GM18499 (cell line): ENCODE data around the gene IRX1.

Experiments used
- ATAC-seq: cut with Tn5 transposase; IDR thresholded peaks from one replicate; pipeline ENCODE4 v1.9.1; 2021; ENCODE audit warnings: moderate number of reproducible peaks; ENCODE audit not compliant: insufficient read depth, unreplicated experiment

IRX1 gene

GRCh38 chr5:3595006-3595961, at the start of gene IRX1:
TSS of gene IRX1 (plus strand) at chr5:3595832. CDS start at chr5:3596106, 274 bp downstream.
- ATAC-seq = no peak

GRCh38 chr5:3546028-3546427, 49.6 kb upstream of the IRX1 start:
- ATAC-seq = no peak

DNA sequence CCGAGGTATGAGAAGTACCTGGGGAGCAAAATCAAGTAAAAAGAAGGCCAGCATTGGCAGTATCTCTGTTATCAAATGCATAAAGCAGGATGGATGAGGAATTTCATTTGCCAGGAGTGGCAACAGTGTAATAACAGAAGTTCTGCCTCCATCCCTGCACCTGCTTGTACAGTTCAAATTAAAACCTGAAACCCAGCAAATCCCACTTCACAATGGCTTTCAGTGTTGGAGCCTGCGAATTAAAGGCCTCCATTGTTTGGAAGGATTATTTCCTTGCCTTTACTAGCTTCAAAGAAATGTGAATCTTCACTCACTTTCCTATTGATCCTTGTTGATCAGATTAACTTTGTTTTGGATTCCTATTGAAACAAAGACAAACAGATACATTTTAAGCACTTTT, 31.5 kb upstream of the IRX1 start:
- no peak for ATAC-seq

- ATAC-seq = no peak
These were observed 30.7 kb upstream of the IRX1 start for GRCh38 chr5:3564827-3565518.

- ATAC-seq = no peak
These were observed 10.7 kb upstream of the IRX1 start for GRCh38 chr5:3584724-3585531.

DNA sequence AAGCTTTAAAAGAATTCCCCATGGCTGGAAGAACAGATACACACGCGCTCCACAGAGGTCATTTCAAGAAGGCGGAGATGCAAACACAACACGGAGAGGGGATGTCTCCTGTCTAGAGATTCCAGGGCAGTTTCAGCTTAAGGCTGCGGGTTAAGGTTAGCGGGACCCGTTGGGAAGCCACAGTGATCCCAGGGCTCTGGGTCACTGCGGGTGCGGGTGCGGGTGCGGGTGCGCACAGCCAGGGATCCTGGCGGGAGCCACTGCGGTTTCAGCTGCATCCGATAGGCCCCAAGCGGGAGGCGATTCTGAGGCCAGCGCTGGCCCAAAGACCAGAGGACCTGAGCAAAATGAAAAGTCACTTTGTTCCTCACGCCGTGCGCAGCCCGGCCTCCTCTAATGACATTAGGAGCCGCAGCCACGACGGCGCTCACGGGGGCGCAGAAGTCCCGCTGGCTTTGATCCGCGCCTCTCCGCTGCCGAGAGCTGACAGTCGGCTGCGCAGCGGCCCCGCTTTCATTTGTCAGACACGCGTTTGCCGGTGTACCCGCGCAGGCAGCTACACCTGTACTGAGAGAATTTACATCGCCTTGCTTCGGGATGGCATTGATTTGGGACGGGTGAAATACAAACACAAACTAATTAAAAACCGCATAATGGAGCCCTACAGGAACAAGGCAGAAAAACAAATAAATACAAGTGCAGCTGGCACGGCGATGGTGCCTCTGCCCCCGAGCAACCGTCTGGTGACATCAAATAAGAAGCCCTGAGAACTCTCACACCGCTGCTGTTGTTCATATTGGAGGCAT, 5.3 kb upstream of the IRX1 start:
- ATAC-seq = no peak

GRCh38 chr5:3590967-3591900, 4.4 kb upstream of the IRX1 start:
- no peak for ATAC-seq

GRCh38 chr5:3592298-3592697, 3.3 kb upstream of the IRX1 start:
- ATAC-seq = no peak

DNA sequence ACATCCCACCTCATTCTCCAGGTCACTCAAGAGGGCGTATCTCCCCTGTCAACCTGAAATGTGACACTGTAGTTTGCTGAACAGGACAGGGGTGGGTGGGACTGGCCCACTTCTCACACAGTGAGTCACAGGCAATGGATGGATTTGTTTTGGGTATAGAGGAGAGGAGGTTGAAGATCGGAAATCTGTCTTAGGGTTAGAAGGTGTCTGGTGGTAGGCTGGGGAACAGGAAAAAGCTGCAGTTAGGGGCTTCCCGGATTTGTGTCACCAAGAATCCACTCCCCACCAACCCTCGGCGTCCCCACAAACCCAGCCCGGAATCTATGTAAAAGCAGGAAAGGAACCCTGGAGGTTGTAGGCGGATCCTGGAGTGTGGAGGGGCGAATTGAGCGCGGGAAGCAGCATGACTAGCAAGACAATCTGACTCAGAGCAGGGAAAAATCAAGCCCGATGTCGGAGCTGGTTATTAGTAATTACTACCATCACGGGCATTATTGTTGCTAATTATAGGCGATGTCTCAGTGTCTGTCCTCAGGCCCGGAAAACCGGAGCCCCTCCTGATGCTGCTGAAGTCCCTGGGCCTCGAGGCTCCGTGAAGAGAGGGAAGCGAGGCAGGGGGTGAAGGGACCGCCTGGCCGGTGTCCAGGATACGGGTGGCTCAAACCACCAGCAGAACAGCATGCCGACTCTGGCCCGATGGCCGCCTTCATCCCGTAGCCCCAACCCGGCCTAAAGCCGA, 1.7 kb upstream of the IRX1 start:
- ATAC-seq = no peak

GRCh38 chr5:3594510-3595005, 1.1 kb upstream of the IRX1 start:
- no peak for ATAC-seq

DNA sequence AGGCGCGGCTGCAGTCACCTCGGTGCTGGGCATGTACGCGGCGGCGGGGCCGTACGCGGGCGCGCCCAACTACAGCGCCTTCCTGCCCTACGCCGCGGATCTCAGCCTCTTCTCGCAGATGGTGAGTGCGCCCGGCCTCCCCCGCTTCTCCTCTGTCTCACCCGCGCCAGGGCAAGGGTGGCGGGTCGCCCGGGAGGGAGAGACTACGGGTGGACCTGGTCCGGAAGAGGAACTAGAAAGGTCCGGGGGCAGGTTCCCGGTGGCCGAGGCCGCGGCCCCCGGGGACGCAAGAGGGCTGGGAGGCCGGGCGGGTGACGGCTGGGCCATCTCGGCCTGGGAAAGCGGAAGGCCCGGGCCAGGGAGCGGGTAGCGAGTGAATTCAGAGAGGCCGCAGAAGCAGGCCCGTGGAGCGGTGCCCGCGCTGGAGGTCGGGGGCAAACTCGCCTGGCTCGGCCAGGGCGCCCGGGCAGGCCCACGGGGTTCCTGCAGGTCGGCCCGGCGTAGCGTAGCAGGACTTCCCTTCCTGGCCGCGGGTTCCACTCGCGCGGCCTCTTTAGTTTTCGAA, 711 bp downstream of the IRX1 start:
- no peak for ATAC-seq

GRCh38 chr5:3596857-3597166, 1.2 kb downstream of the IRX1 start:
- ATAC-seq = no peak

GRCh38 chr5:3597167-3598007, 1.8 kb downstream of the IRX1 start:
- no peak for ATAC-seq

GRCh38 chr5:3598207-3598606, 2.6 kb downstream of the IRX1 start:
- ATAC-seq = no peak

- ATAC-seq = no peak
These were observed 3.2 kb downstream of the IRX1 start for GRCh38 chr5:3598769-3599211.

DNA sequence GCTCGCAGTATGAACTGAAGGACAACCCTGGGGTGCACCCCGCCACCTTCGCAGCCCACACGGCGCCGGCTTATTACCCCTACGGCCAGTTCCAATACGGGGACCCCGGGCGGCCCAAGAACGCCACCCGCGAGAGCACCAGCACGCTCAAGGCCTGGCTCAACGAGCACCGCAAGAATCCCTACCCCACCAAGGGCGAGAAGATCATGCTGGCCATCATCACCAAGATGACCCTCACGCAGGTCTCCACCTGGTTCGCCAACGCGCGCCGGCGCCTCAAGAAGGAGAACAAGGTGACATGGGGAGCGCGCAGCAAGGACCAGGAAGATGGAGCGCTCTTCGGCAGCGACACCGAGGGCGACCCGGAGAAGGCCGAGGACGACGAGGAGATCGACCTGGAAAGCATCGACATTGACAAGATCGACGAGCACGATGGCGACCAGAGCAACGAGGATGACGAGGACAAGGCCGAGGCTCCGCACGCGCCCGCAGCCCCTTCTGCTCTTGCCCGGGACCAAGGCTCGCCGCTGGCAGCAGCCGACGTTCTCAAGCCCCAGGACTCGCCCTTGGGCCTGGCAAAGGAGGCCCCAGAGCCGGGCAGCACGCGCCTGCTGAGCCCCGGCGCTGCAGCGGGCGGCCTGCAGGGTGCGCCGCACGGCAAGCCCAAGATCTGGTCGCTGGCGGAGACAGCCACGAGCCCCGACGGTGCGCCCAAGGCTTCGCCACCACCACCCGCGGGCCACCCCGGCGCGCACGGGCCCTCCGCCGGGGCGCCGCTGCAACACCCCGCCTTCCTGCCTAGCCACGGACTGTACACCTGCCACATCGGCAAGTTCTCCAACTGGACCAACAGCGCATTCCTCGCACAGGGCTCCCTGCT, 3.8 kb downstream of the IRX1 start:
- no peak for ATAC-seq
